GM19468 (cell line): ENCODE data around the gene UBIAD1.
"Not testable (repeated sequence)": the region's sequence is repeated elsewhere in the genome, so short reads cannot be mapped to it uniquely, and the experiment has no call there.

Source experiments
- ATAC-seq: cut with Tn5 transposase; IDR thresholded peaks from one replicate; pipeline ENCODE4 v1.9.1; 2021; ENCODE audit warnings: mild to moderate bottlenecking, moderate library complexity, moderate number of reproducible peaks; ENCODE audit not compliant: unreplicated experiment; ENCODE audit errors: extremely low read depth

The UBIAD1 gene

DNA sequence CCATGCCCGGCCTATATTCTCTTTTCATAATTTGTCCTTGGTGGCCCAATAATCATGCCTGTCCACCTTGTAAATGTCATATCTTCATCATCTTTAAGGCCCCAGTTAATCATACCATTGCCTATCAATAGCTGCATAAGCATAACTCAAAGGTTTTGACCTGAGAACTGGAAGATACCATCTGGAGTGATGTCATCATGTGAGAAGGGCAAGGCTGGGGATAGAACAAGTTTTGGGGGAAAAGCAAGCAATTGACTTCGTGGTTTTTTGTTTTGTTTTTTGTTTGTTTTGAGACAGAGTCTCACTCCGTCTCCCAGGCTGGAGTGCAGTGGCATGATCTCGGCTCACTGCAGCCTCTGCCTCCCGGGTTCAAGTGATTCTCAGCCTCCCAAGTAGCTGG is 6.2 kb downstream of the UBIAD1 start:
- ATAC-seq, result no peak

DNA sequence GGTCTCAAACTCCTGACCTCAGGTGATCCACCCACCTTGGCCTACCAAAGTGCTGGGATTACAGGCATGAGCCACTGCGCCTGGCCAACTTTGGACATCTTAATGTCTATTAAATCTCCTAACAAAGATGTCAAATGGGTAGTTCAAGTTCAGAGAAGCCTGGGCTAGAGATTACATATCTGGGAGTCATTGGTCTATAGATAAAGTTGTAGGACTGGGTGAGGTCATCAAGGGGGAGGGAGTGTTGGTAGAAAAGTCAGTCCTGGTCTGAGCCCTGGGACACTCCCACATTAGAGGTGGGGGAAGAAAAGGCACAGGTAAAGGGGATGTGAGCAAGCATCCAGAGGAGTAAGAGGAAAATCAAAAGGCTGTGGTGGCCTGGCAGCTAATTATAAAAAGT is 6.6 kb downstream of the UBIAD1 start:
- no peak for ATAC-seq

DNA sequence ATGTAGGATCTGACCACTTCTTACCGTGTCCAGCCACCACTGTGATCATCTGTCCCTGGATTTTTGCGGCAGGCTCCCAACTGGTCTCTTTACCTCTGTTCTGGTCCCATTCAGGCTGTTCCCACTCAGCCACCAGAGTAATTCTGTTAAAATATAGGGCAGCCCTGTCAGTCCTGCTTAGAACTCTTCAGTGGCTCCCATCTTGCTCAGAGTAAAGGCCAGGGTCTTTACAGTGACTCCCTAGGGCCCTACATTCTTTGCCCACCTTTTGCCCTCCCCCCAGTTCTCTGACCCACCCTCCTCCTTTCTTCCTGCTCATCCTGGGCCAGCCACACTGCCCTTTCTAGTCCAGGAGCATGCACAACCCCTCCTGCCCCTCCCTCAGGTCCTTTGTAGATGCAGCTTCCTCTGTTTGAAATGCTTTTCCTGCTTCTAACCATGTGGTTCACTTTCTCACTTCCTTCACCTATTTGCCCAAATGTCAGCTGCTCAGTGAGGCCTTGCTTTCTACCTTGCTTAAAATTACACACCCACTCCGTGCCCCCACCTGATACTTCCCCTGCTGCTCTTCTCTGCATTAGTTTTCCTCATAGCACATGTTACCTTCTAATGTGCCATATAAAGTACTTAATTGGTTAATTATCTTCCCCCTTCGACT is 7.8 kb downstream of the UBIAD1 start:
- no peak for ATAC-seq

DNA sequence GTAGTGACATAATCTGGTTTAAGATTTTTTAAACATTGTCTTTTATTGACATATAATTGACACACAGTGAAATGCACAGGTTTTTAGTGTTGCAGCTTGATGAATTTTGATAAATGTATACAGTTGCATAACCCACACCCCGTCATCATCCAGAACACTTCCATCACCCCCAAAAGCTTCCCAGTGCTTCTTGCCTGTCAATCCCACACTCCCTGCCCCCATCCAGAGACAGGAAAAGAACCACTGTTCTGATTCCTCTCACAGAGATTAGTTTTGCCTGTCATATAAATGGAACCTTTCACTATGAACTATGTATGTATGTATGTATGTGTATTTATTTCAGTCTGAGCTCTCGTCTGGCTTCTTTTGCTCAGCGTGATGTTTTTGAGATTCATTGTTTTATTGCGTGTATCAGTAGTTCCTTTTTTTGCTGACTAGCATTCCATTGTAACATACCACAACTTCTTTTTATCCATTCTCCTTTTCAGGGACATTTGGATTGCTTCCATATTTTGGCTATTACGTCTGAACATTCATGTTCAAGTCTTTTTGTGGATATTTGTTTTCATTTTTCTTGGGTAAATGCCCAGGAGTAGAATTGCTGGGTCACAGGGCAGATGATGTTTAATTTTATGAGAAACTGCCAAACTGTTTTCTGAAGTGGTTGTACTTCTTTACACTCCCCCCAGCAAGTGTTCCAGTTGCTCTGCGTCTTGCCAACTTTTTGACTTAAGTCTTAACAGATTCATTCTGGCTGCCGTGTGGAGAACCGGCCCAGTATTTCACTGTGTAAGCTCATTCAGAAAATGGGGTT is 8.7 kb downstream of the UBIAD1 start:
- no peak for ATAC-seq

DNA sequence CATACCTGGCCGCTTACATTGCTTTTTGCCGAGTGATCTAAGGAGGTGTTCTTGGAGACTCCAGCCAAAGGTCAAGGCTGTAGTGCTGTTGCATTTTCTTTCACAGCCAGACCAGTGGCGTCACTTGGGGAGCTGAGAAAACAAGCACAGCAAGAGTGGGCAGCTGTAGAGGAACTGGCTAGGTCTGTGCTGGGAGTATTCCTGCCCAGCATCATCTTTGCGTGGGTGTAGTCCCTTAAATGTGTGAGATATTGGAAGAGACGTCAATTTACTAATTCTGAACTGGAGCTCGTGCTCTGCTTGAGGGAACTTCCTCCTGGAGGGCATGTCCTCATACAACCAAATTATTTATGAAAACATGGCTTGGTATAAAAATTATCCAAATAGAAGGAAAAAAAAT is 10.2 kb downstream of the UBIAD1 start:
- ATAC-seq, result no peak

DNA sequence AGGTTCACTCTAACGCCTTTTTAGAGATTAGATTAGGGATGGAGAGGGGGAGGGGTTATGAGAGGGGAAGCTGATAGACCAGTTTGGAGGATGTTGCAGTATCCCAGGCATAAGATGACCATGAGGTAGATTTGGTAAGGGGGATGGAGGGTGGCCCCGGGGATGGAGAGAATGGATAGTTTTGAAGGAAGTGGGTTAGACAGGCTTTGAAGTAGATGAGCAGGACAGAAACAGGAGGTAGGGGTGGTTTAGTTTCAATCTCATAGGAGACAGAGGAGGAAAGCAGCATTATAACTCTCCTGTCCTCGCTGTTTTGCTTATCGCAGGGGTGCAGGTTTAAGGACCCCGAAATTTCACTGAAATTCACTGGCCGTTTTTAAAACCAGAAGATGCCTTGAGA is 11.8 kb downstream of the UBIAD1 start:
- no peak for ATAC-seq

DNA sequence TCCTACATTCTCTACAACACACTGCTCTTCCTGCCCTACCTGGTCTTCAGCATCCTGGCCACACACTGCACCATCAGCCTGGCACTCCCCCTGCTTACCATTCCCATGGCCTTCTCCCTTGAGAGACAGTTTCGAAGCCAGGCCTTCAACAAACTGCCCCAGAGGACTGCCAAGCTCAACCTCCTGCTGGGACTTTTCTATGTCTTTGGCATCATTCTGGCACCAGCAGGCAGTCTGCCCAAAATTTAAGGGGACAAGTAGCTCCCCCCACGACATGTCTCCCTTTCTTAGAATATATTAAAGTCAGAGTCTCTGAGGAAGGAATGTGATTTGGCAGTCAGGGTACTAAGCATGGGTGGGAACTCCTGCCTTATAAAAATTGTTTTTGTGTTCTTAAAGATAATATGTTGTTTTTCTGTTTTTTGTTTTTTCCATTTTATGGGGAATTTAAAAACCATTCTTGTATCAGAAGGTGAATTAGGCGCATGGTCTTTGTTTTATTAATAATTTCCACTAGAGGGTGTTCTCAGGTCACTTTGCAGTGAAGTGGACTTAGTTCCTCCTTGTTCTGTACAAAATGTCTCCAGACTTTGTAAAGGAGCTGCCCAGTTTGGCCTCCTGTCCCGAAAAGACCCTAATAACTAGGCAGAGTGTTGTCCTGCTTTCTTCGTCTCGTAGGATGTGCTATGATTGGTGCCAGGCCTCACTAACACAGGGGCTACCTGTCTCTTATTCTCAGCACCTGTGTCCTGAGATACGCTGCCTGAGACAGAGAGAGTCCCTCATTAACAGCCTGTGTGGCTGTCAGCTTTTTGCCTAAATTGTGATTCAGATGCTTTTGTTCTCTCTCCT is 13.1 kb downstream of the UBIAD1 start:
- no peak for ATAC-seq

DNA sequence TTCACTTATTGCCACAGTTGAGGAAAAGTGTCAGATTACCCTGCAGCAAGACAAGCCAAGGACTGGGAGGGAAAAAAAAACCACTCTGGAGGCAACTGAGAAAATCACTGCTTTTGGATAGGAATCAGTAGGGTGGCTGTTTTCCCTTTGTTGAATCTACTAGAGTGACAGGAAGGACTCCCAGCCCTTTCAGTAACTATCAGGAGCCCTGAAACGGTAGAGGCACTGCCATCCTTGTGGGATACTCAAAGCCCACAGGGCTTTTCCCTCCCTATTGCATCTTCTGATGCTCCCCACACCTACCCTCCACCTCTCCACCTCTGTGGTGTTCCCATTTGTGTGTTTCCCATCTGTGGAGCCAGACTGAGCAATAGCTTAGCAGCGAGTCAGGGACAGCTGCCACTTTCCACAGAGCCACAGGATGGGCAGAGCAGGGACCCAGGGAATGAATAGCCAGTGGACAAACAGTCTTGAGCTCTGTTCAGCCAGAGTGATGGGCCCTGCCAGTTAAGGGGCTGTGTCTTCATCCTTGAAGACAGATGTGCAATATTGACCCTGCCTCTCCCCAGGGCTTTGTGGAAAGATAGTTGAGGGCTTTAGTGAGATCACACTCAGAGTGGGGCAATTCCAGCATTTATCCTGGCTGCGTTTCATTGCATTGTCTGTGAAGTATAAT is 13.9 kb downstream of the UBIAD1 start:
- ATAC-seq, result no peak

DNA sequence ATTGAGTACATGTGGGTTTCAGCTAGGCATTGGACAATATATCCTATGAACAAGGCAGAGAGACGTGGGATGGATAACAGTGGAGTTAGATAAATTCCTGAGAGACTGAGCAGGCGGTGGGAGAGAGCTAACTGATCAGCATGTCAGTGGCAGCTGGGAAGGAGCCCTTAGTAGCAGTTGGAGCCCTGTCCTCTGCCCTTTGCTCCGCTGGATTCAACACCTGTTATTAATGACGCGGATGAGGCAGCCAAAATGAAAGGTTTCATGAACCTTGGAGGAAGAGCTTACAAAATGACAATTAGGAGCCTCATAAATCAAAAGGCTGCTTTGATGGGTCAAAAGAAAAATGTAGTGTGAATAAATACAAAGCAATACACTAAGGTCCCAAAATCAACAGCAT is 16.1 kb downstream of the UBIAD1 start:
- no peak for ATAC-seq

DNA sequence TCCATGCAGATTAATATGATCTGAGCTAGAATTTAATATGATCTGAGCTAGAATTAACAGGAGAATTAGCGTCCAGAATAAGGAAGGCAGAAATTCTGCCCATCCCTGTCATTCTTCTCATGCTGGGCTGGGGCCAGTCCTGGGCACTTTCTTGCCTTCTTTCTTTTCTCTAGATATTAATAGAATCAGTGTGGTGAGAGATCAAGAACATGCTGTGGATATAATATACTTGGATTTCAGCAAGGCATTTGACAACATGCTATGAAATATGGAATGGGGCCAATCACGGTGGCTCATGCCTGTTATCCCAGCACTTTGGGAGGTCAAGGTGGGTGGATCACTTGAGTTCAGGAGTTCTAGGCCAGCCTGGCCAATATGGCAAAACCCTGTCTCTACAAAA is 18.1 kb downstream of the UBIAD1 start:
- no peak for ATAC-seq

DNA sequence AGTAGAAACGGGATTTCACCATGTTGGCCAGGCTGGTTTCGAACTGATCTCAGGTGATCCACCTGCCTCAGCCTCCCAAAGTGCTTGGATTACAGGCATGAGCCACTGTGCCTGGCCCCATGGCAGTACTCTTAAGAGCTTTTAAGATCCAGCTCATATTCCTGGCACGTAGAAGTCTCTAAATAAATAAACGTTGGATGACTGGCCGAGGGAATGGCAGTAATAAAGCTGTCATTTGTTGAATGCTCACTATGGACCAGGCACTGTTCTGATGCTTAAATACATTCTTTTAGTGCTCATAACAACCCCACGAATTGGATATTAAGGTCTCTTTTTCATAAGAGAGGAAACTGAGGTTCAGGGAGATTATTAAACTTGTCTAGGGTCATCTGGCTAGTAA is 20.9 kb downstream of the UBIAD1 start:
- no peak for ATAC-seq

DNA sequence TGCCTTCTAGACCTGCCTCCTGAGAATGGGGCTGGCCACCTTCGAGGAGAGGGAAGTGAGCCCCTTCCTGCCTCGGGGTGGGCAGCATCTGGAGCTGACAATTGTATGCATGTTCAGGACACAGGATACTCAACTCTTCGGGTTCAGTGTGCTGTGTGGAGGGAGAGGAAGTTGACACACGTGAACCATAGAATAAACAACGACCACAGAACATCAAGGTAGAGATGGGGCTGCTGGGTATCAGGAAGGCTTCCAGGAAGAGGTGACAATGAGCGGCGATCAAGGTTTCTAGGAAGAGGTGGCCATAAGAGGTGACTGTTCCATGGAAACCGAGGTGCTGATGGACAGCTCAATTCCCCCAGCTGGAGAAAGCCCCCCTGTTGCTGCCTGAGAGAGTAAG is 22.0 kb downstream of the UBIAD1 start:
- no peak for ATAC-seq

DNA sequence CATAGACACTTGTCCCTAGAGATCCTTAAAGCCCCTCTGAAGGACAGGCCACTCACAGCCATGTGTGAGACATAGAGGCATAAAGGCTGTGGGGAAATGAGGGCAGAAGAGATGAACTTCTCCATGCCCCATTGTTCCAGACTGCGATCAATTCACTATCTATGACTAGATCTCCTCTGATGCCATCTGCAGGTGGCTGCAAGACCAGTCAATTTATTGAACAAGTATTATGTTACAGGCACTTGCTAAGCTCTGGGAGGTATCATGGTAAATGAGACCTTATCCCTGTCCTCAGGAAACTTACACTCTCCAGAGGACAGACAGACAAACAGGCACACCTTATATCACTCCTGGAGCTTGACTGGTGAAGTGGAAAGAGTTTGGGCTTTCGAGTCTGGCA is 22.9 kb downstream of the UBIAD1 start:
- no peak for ATAC-seq

DNA sequence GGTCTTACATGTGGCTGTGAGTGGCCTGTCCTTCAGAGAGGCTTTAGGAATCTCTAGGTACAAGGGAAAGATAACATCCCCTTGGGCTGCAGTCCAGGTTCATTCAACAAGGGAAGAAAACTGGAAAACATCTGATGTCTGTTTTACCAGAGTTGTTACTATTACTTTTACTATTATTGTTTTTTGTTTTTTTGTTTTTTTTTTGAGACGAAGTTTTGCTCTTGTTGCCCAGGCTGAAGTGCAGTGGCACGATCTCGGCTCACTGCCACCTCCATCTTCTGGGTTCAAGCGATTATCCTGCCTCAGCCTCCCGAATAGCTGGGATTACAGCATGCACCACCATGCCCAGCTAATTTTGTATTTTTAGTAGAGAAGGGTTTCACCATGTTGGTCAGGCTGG is 24.8 kb downstream of the UBIAD1 start:
- not testable (repeated sequence) for ATAC-seq

DNA sequence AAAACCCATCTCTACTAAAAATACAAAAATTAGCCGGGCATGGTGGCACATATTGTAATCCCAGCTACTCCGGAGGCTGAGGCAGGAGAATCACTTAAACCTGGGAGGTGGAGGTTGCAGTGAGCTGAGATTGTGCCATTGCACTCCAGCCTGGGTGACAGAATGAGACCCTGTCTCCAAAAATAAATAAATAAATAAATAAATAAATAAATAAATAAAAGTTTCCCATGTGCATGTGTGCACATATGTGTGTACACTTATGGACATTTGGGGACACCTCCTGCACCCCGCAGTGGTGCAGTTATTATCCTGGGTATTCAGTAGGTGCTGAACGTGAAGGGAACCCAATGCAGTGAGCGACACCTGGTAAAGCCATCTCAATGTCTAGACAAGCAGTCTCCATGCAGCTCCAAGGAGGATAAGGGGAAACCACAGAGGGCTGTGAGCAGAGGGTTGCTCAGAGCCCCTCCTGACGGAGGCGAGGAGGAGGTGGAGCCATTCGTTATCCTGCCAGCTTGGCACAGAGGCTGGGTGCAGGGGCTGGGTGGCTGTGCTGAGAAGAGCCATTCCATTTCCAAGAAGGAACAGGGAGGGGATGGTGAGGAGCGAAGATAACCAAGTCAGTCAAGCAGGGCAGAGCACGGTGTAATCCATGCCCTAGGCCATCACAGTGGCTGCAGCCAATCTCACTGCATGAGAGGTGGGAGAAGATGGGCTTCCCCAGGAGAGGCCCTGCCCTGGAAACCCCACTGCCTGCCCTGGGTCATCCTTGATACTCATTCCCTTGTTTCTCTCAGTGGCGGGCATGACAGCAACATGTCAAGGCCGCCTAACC is 25.6 kb downstream of the UBIAD1 start:
- no peak for ATAC-seq

DNA sequence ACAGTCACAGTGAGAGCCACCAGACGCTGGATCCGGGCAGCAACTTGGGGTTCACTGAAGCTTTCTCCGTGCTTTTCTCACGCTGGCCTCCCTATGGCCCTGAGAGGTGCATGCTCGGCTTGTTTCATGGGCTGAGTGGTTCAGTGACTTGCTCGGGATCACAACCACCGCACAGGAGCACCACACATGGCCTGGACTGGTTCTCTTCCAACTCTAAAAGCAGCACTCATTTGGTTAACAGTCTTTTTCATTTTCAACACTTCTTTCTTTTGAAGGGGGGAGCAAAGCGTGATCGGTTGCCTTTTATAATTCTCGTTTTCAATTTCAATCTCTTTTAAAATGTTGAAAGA is 26.2 kb downstream of the UBIAD1 start:
- no peak for ATAC-seq

DNA sequence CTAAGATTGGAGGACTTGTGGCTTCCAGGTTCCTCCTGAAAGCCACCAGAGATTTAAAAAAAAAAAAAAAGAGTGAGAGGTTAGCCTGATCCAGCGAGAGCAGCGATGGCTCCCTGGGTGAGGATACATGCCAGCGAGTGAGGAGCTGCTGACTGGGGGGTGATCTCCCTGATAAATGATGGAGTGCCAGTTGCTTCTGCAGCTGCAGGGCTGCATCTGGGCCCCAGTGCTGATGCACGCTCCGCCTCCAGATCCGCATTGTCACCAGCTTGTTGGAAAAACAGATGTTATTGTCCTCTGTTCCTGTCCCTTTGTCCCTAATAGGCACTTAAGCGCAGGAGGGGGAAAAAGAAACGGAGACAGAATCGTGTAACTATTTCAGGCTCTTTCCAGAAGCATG is 28.6 kb downstream of the UBIAD1 start:
- no peak for ATAC-seq

DNA sequence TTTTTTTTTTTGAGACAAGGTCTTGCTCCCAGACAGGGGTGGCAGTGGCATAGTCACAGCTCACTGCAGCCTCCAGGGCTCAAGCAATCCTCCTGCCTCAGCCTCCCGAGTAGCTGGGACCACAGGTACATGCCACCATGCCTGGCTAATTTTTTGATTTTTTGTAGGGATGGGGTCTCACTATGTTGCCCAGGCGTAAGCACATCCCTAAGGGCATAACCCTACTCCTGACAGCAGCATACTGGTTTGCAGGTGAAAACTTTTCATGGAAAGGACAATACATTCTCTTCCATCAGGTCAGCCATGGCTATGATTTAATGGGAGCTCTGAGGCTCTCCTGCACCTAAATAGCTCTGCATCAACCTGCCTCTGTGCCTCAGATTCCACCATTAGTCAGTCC is 29.4 kb downstream of the UBIAD1 start:
- ATAC-seq, result no peak

DNA sequence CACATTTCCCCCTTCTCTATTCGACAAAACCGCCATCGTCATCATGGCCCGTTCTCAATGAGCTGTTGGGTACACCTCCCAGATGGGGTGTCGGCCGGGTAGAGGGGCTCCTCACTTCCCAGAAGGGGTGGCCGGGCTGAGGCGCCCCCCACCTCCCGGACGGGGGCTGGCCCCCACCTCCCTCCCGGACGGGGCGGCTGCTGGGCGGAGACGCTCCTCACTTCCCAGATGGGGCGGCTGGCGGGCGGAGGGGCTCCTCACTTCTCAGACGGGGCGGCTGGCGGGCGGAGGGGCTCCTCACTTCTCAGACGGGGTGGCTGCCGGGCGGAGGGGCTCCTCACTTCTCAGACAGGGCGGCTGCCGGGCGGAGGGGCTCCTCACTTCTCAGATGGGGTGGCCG is 32.5 kb downstream of the UBIAD1 start:
- not testable (repeated sequence) for ATAC-seq

DNA sequence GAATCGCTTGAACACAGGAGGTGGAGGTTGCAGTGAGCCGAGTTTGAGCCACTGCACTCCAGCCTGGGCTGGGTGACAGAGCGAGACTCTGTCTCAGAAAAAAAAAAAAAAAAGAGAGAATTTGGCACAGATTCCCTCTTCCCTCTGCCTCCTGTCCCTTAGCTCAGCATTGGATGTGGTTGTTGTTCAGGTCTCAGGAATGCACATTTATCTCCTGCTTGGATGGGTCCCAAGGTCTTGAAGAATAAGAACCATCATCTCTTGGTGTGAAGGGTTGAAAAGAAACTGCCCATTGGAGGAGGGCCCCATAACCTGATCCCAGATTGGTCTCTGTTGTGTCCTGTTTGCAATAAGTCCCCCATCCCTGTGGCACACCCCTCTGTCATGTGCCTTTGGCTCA is 34.9 kb downstream of the UBIAD1 start:
- no peak for ATAC-seq
